Endodermal cell (in vitro differentiated cells): Measurements from ENCODE around the gene BATF2. TPM values are rescaled to one million over a fixed set of nuclear protein-coding genes. Genes with fewer than 3 reads are reported as not detected.

Source experiments
- DNase-seq: peaks from one replicate; pipeline ENCODE4 v3.0.0-alpha.2; 2017
- H3K27ac ChIP-seq: 2 replicates; pipeline ENCODE4 v1.5.1; 2013; ENCODE audit warnings: mild to moderate bottlenecking, low read depth, low read length, moderate library complexity
- H3K27me3 ChIP-seq: 2 replicates; pipeline ENCODE4 v1.6.1; 2013; ENCODE audit warnings: mild to moderate bottlenecking, low read length, moderate library complexity; ENCODE audit not compliant: insufficient read depth, control insufficient read depth, poor library complexity, severe bottlenecking
- H3K36me3 ChIP-seq: 2 replicates; pipeline ENCODE4 v1.7.0; 2013; ENCODE audit warnings: mild to moderate bottlenecking, low read length, moderate library complexity; ENCODE audit not compliant: control insufficient read depth, insufficient read depth
- H3K4me1 ChIP-seq: one replicate; pipeline ENCODE4 v1.7.0; 2013; ENCODE audit warnings: low read length; ENCODE audit not compliant: control insufficient read depth, insufficient read depth
- H3K4me3 ChIP-seq: 2 replicates; pipeline ENCODE4 v1.5.1; 2013; ENCODE audit warnings: mild to moderate bottlenecking, low read length, moderate library complexity
- H3K9ac ChIP-seq: 2 replicates; pipeline ENCODE4 v1.6.1; 2013; ENCODE audit warnings: mild to moderate bottlenecking, low read length, moderate library complexity; ENCODE audit not compliant: poor library complexity, severe bottlenecking; ENCODE audit errors: extremely low read depth
- H3K9me3 ChIP-seq: 2 replicates; pipeline ENCODE4 v1.6.1; 2013; ENCODE audit warnings: mild to moderate bottlenecking, low read length, moderate library complexity; ENCODE audit not compliant: control insufficient read depth
- H3K27ac Mint-ChIP-seq: 2 replicates; pipeline ENCODE4 v1.8.0; 2020; ENCODE audit warnings: mixed read lengths
- H3K27me3 Mint-ChIP-seq: 2 replicates; pipeline ENCODE4 v1.8.0; 2021; ENCODE audit warnings: mild to moderate bottlenecking, mixed read lengths; ENCODE audit not compliant: insufficient read depth
- H3K36me3 Mint-ChIP-seq: 2 replicates; pipeline ENCODE4 v1.8.0; 2020; ENCODE audit warnings: low read depth, mixed read lengths
- H3K4me1 Mint-ChIP-seq: 2 replicates; pipeline ENCODE4 v1.8.0; 2020; ENCODE audit warnings: mixed read lengths
- H3K4me3 Mint-ChIP-seq: 2 replicates; pipeline ENCODE4 v1.8.0; 2020; ENCODE audit warnings: mild to moderate bottlenecking, moderate library complexity, mixed read lengths
- H3K9me3 Mint-ChIP-seq: 2 replicates; pipeline ENCODE4 v1.8.0; 2020; ENCODE audit warnings: mild to moderate bottlenecking, mixed read lengths
- CTCF ChIP-seq: fragments of 200-600 bp; sonication (generic); conservative IDR thresholded peaks from 2 replicates; pipeline ENCODE4 v1.5.0; 2021; ENCODE audit warnings: antibody characterized with exemption, mild to moderate bottlenecking
- WGBS, 2 experiments: methylation state at CpG; one replicate each; pipeline versions ENCODE4 v1.1.5 to v1.1.7; 2013; ENCODE audit warnings: missing lambda C conversion rate in 2 of 2, mixed read lengths in 1 of 2; ENCODE audit not compliant: insufficient coverage in 1 of 2, insufficient read length in 1 of 2; 5-methylcytosine and 5-hydroxymethylcytosine counted together
- microRNA-seq: library from miRNA; unstranded; fragments of <30 nt; microRNA quantifications from one replicate; pipeline ENCODE4 v1.2.0, GENCODE V29; 2020; ENCODE audit warnings: borderline microRNAs expressed
- total RNA-seq, 2 donors: library from RNA; stranded (reverse); fragmentation: NEBNext Ultra II Directional in 1 of 2; extraction: Animal tissue kit (Norgen Biotek cat#: 25700) in 1 of 2; gene quantifications; 2 replicates in 1 of 2; 3 replicates in 1 of 2; pipeline ENCODE4 v1.2.1, GENCODE V29; 2021

BATF2 gene
- total RNA-seq, 2 donors from 2014 or later = 0.27 TPM; not detected in 1

DNA sequence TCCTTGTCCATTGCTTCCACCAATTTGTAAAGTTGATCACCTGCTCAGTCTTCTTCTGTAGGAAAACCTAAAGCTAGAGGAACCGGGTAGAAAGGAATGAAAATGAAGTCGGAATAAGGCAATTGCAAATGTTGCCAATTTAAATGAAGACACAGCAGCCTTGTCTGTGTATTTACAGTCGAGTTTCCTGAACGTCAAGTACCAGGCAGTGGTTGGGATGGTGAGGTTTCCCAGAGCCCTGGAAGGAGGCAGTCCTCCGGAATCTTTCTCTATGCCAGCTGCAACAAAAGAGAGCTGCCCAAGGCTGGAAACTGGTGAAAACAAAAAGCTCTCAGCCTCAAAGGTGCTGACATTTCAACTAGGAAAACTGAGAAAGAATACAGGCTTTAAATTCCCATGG is 42.6 kb downstream of the BATF2 start:
- Histone ChIP-seq H3K36me3 (no peaks in the 10 kb centered on the region), H3K4me3 (no peak overlapping the region), H3K4me1 (no peaks in the 10 kb centered on the region), H3K9ac (no peak overlapping the region), H3K27ac (no peak overlapping the region), H3K27me3 (peaks cover 11% of the 10 kb centered on the region), H3K9me3 (no peaks in the 10 kb centered on the region)
- H3K36me3 Mint-ChIP-seq = no peaks in the 10 kb centered on the region
- DNase-seq = no peak
- no peak overlapping the region for H3K27ac Mint-ChIP-seq
- H3K27me3 Mint-ChIP-seq = peaks cover 4% of the 10 kb centered on the region
- WGBS, 2 experiments = 74 to 75% methylated on average over 5 of the region's 5 CpGs
- H3K4me1 Mint-ChIP-seq = no peaks in the 10 kb centered on the region
- H3K9me3 Mint-ChIP-seq = no peaks in the 10 kb centered on the region
- no peak for TF ChIP-seq CTCF
- H3K4me3 Mint-ChIP-seq = no peak overlapping the region

- H3K9me3 ChIP-seq = no peaks in the 10 kb centered on the region
- no peak overlapping the region for H3K4me3 ChIP-seq
- no peak overlapping the region for H3K27ac ChIP-seq
- H3K4me1 ChIP-seq = no peaks in the 10 kb centered on the region
- H3K9ac ChIP-seq = no peak overlapping the region
- no peak overlapping the region for H3K27ac Mint-ChIP-seq
- H3K27me3 Mint-ChIP-seq = peaks cover 6% of the 10 kb centered on the region
- no peaks in the 10 kb centered on the region for H3K36me3 Mint-ChIP-seq
- no peak overlapping the region for H3K4me3 Mint-ChIP-seq
- no peak for DNase-seq
- H3K9me3 Mint-ChIP-seq = no peaks in the 10 kb centered on the region
- 86 to 88% methylated on average over 1 to 4 of the region's 4 CpGs for WGBS, 2 experiments
- no peak for TF ChIP-seq CTCF
- peaks cover 11% of the 10 kb centered on the region for H3K27me3 ChIP-seq
- no peaks in the 10 kb centered on the region for H3K36me3 ChIP-seq
- no peaks in the 10 kb centered on the region for H3K4me1 Mint-ChIP-seq
Observed at GRCh38 chr11:64951529-64951928, 45.2 kb downstream of the BATF2 start.

GRCh38 chr11:64947208-64947814 is 49.5 kb downstream of the BATF2 start:
- TF ChIP-seq CTCF = no peak
- Histone ChIP-seq H3K4me1 (no peaks in the 10 kb centered on the region), H3K36me3 (no peaks in the 10 kb centered on the region), H3K9me3 (no peaks in the 10 kb centered on the region), H3K27me3 (peaks cover 20% of the 10 kb centered on the region), H3K27ac (no peak overlapping the region), H3K4me3 (no peak overlapping the region), H3K9ac (no peak overlapping the region)
- no peaks in the 10 kb centered on the region for H3K36me3 Mint-ChIP-seq
- no peak overlapping the region for H3K4me3 Mint-ChIP-seq
- DNase-seq = peak; percentile 45
- H3K4me1 Mint-ChIP-seq = no peaks in the 10 kb centered on the region
- peaks cover 15% of the 10 kb centered on the region for H3K27me3 Mint-ChIP-seq
- WGBS, 2 experiments = 76 to 90% methylated on average over 2 to 5 of the region's 5 CpGs
- H3K9me3 Mint-ChIP-seq = no peaks in the 10 kb centered on the region
- no peak overlapping the region for H3K27ac Mint-ChIP-seq

Small RNAs within 50 kb of the gene (microRNA-seq; reads per million reads assigned to microRNA genes)
- not detected for gene MIR6879

Other genes with a start within 250 kb of the BATF2 start
- 1 to 10 TPM; 1.1 to 1.2 TPM for gene PYGM, start 237.0 kb downstream of the BATF2 start, total RNA-seq
- gene SF1, start 218.4 kb downstream of the BATF2 start, total RNA-seq = 100 to 1,000 TPM; 331 to 399 TPM
- 10 to 100 TPM; 24.7 to 32.4 TPM for gene MAP4K2, start 193.8 kb downstream of the BATF2 start, total RNA-seq
- 10 to 100 TPM; 44.5 to 48.7 TPM for gene MEN1, start 186.4 kb downstream of the BATF2 start, total RNA-seq
- 10 to 100 TPM; 11.1 to 12.6 TPM for gene CDC42BPG, start 152.3 kb downstream of the BATF2 start, total RNA-seq
- gene EHD1, start 118.3 kb downstream of the BATF2 start, total RNA-seq = 10 to 100 TPM; 39.7 to 43.8 TPM
- gene ATG2A, start 79.8 kb downstream of the BATF2 start, total RNA-seq = 10 to 100 TPM; 17.0 to 23.0 TPM
- 1 to 10 TPM; 2.8 to 3.3 TPM for gene PPP2R5B, start 72.3 kb downstream of the BATF2 start, total RNA-seq
- gene GPHA2, start 61.1 kb downstream of the BATF2 start, total RNA-seq = under 1 TPM in 1 of 2 donors, not detected in 1; 0.77 TPM
- not detected for gene MAJIN, start 24.9 kb downstream of the BATF2 start, total RNA-seq
- 100 to 1,000 TPM; 127 to 199 TPM for gene ARL2, start 17.2 kb upstream of the BATF2 start, total RNA-seq
- gene SNX15, start 30.5 kb upstream of the BATF2 start, total RNA-seq = 10 to 100 TPM; 14.2 to 16.4 TPM
- 10 to 100 TPM; 11.4 to 12.0 TPM for gene SAC3D1, start 44.2 kb upstream of the BATF2 start, total RNA-seq
- gene NAALADL1, start 61.6 kb upstream of the BATF2 start, total RNA-seq = 1 to 10 TPM; 2.2 to 4.5 TPM
- 10 to 100 TPM; 48.1 to 82.6 TPM for gene CDCA5, start 87.1 kb upstream of the BATF2 start, total RNA-seq
- 10 to 100 TPM; 35.7 to 46.6 TPM for gene ZFPL1, start 87.3 kb upstream of the BATF2 start, total RNA-seq
- gene VPS51, start 99.2 kb upstream of the BATF2 start, total RNA-seq = 100 to 1,000 TPM; 107 to 113 TPM
- 100 to 1,000 TPM in 1 of 2 donors, 10 to 100 TPM in 1; 97.9 to 108 TPM for gene TM7SF2, start 114.9 kb upstream of the BATF2 start, total RNA-seq
- 10 to 100 TPM; 11.0 to 11.8 TPM for gene ZNHIT2, start 120.7 kb upstream of the BATF2 start, total RNA-seq
- gene FAU, start 125.2 kb upstream of the BATF2 start, total RNA-seq = 100 to 1,000 TPM; 774 to 802 TPM
- gene MRPL49, start 125.3 kb upstream of the BATF2 start, total RNA-seq = 10 to 100 TPM; 53.9 to 56.6 TPM
- 10 to 100 TPM; 30.4 to 39.5 TPM for gene SYVN1, start 137.5 kb upstream of the BATF2 start, total RNA-seq
- gene SPDYC, start 173.3 kb upstream of the BATF2 start, total RNA-seq = under 1 TPM in 1 of 2 donors, not detected in 1; 0.46 TPM
- gene CAPN1, start 185.0 kb upstream of the BATF2 start, total RNA-seq = 100 to 1,000 TPM; 183 to 223 TPM